HEK293T (cell line): ENCODE measurements around the gene TCP11L1.
"Not testable (repeated sequence)": the region's sequence is repeated elsewhere in the genome, so short reads cannot be mapped to it uniquely, and the experiment has no call there.

Source experiments
- ARNT ChIP-seq: fragments of 450-650 bp; IDR thresholded peaks from 2 replicates; pipeline ENCODE4 v1.6.1; 2017; ENCODE audit warnings: mild to moderate bottlenecking
- FOXK2 ChIP-seq: fragments of 450-650 bp; IDR thresholded peaks from 2 replicates; pipeline ENCODE4 v1.6.1; 2016; ENCODE audit warnings: mild to moderate bottlenecking
- FOXM1 ChIP-seq: fragments of 450-650 bp; IDR thresholded peaks from 2 replicates; pipeline ENCODE4 v1.6.1; 2017; ENCODE audit warnings: mild to moderate bottlenecking, borderline replicate concordance
- LEF1 ChIP-seq: fragments of 450-650 bp; IDR thresholded peaks from 2 replicates; pipeline ENCODE4 v1.6.1; 2017; ENCODE audit warnings: mild to moderate bottlenecking, borderline replicate concordance
- SUZ12 ChIP-seq: fragments of 450-650 bp; IDR thresholded peaks from 2 replicates; pipeline ENCODE4 v1.6.1; 2016; ENCODE audit warnings: mild to moderate bottlenecking
- ZNF384 ChIP-seq: fragments of 450-650 bp; IDR thresholded peaks from 2 replicates; pipeline ENCODE4 v1.6.1; 2016

GRCh38 chr11:33049565-33050408, 10.4 kb downstream of the TCP11L1 start:
- not testable (repeated sequence) for TF ChIP-seq ARNT, ZNF384, LEF1, FOXM1, SUZ12, FOXK2
